Activated naive CD8-positive, alpha-beta T cell treated with anti-CD3 and anti-CD28 coated beads, Interleukin-2, amount 50 U/mL, for 16 hours (primary cell): ENCODE results near the gene PDCD4.

Source experiments
- DNase-seq: peaks from one replicate; pipeline ENCODE4 v3.0.0-alpha.2; 2020; ENCODE audit warnings: low read depth, low spot score

Gene PDCD4

GRCh38 chr10:110871298-110872084 lies at the start of gene PDCD4:
TSS of gene PDCD4 (plus strand) at chr10:110871928. CDS start at chr10:110876028, 4,100 bp downstream.
- DNase-seq: peak; percentile 85

GRCh38 chr10:110822035-110822711 lies 49.6 kb upstream of the PDCD4 start:
- no peak for DNase-seq

- no peak for DNase-seq
Measured at GRCh38 chr10:110822712-110823311, 48.9 kb upstream of the PDCD4 start.

- DNase-seq: no peak
Measured at GRCh38 chr10:110824152-110824441, 47.6 kb upstream of the PDCD4 start.

GRCh38 chr10:110824660-110825059 lies 47.1 kb upstream of the PDCD4 start:
- no peak for DNase-seq

- DNase-seq: no peak
Measured at GRCh38 chr10:110825508-110825907, 46.2 kb upstream of the PDCD4 start.

GRCh38 chr10:110827410-110827809 lies 44.3 kb upstream of the PDCD4 start:
- DNase-seq: no peak

GRCh38 chr10:110827875-110828274 lies 43.9 kb upstream of the PDCD4 start:
- DNase-seq: no peak

GRCh38 chr10:110828525-110828924 lies 43.2 kb upstream of the PDCD4 start:
- no peak for DNase-seq

- no peak for DNase-seq
Measured at GRCh38 chr10:110829721-110830410, 41.9 kb upstream of the PDCD4 start.

- no peak for DNase-seq
Measured at GRCh38 chr10:110833234-110833940, 38.3 kb upstream of the PDCD4 start.

GRCh38 chr10:110833941-110834628 lies 37.6 kb upstream of the PDCD4 start:
- DNase-seq: no peak

GRCh38 chr10:110834629-110835301 lies 37.0 kb upstream of the PDCD4 start:
- no peak for DNase-seq

GRCh38 chr10:110835841-110836240 lies 35.9 kb upstream of the PDCD4 start:
- DNase-seq: no peak

- DNase-seq: no peak
Measured at GRCh38 chr10:110836706-110837105, 35.0 kb upstream of the PDCD4 start.

GRCh38 chr10:110837418-110838171 lies 34.1 kb upstream of the PDCD4 start:
- DNase-seq: no peak

GRCh38 chr10:110840225-110840922 lies 31.4 kb upstream of the PDCD4 start:
- no peak for DNase-seq

- DNase-seq: no peak
Measured at GRCh38 chr10:110840923-110841428, 30.8 kb upstream of the PDCD4 start.

- no peak for DNase-seq
Measured at GRCh38 chr10:110841767-110842267, 29.9 kb upstream of the PDCD4 start.
